SK-N-SH (cell line): ENCODE results near the gene SRRT. TPM values are rescaled to one million over a fixed set of nuclear protein-coding genes. Genes with fewer than 3 reads are reported as not detected.

Experiments
- CTCF ChIA-PET: fragments of 300-600, 350-600 bp; formaldehyde crosslinking; extraction: SDS; loops from one replicate; lab custom pipeline; 2021; lab: Yijun Ruan, JAX
- POLR2A ChIA-PET: fragments of 350-600 bp; sonication (Branson Sonifier 250); formaldehyde crosslinking; extraction: SDS; loops from one replicate; lab custom pipeline; 2020; ENCODE audit warnings: antibody characterized with exemption, inconsistent platforms; lab: Yijun Ruan, JAX
- DNase-seq: peaks from one replicate; pipeline ENCODE4 v3.0.0; 2012
- H2AFZ ChIP-seq: fragments of 200-600 bp; sonication (generic); 2 replicates; pipeline ENCODE4 v1.8.1; 2016; ENCODE audit warnings: antibody characterized with exemption, mild to moderate bottlenecking, low read depth
- H3F3A ChIP-seq: fragments of 200-600 bp; sonication (generic); replicated peaks from 2 replicates; pipeline ENCODE3; 2016; ENCODE audit warnings: antibody characterized with exemption, mild to moderate bottlenecking; ENCODE audit not compliant: insufficient read depth
- H3K27ac ChIP-seq, 2 experiments: fragments of 200-500 bp in 1 of 2; fragments of 200-600 bp in 1 of 2; sonication (Bioruptor generic) in 1 of 2; sonication (generic), shearing (Covaris generic) in 1 of 2; 2 replicates each; pipeline versions ENCODE4 v1.5.1 to v1.6.1; 2014 to 2016; ENCODE audit warnings: low read depth in 2 of 2, inconsistent platforms in 1 of 2, low read length in 1 of 2, mild to moderate bottlenecking in 1 of 2, mixed read lengths in 1 of 2
- H3K27me3 ChIP-seq: fragments of 200-600 bp; sonication (generic), shearing (Covaris generic); 2 replicates; pipeline ENCODE4 v1.6.1; 2016; ENCODE audit warnings: mixed run types; ENCODE audit not compliant: insufficient read depth
- H3K36me3 ChIP-seq, 2 experiments: fragments of 200-500 bp in 1 of 2; fragments of 200-600 bp in 1 of 2; sonication (Bioruptor generic) in 1 of 2; sonication (generic) in 1 of 2; replicated peaks in 1 of 2; 2 replicates each; pipeline versions ENCODE3 to v1.5.1; 2014 to 2016; ENCODE audit warnings: low read length in 1 of 2, mild to moderate bottlenecking in 1 of 2; ENCODE audit not compliant: insufficient read depth in 2 of 2, control insufficient read depth in 1 of 2
- H3K4me1 ChIP-seq, 2 experiments: fragments of 200-500 bp in 1 of 2; fragments of 200-600 bp in 1 of 2; sonication (Bioruptor generic) in 1 of 2; sonication (generic), shearing (Covaris generic) in 1 of 2; 2 replicates each; pipeline versions ENCODE4 v1.5.1 to v1.6.1; 2014 to 2016; ENCODE audit warnings: low read depth in 1 of 2, low read length in 1 of 2, mixed run types in 1 of 2; ENCODE audit not compliant: insufficient read depth in 2 of 2, control insufficient read depth in 1 of 2
- H3K4me2 ChIP-seq: fragments of 200-600 bp; sonication (generic), shearing (Covaris generic); 2 replicates; pipeline ENCODE4 v1.6.1; 2017; ENCODE audit warnings: mixed run types
- H3K4me3 ChIP-seq, 2 experiments: fragments of 200-500 bp in 1 of 2; fragments of 200-600 bp in 1 of 2; sonication (Bioruptor generic) in 1 of 2; sonication (generic), shearing (Covaris generic) in 1 of 2; 2 replicates each; pipeline versions ENCODE4 v1.5.1 to v1.8.1; 2014 to 2016; ENCODE audit warnings: low read depth in 2 of 2, inconsistent platforms in 1 of 2, low read length in 1 of 2, mild to moderate bottlenecking in 1 of 2, mixed read lengths in 1 of 2, moderate library complexity in 1 of 2
- H3K79me2 ChIP-seq: fragments of 200-600 bp; sonication (generic); 2 replicates; pipeline ENCODE4 v1.8.1; 2017; ENCODE audit warnings: mild to moderate bottlenecking; ENCODE audit not compliant: insufficient read depth
- H3K9ac ChIP-seq: fragments of 200-600 bp; sonication (generic); 2 replicates; pipeline ENCODE4 v1.6.1; 2017; ENCODE audit warnings: mixed run types
- H3K9me2 ChIP-seq: fragments of 200-600 bp; sonication (generic); 2 replicates; pipeline ENCODE4 v1.6.1; 2017; ENCODE audit warnings: mixed run types
- H3K9me3 ChIP-seq: fragments of 200-600 bp; sonication (generic); 2 replicates; pipeline ENCODE4 v1.6.1; 2017; ENCODE audit warnings: mixed run types, mild to moderate bottlenecking, moderate library complexity
- H4K20me1 ChIP-seq: fragments of 200-600 bp; sonication (generic); 2 replicates; pipeline ENCODE4 v1.6.1; 2017; ENCODE audit warnings: mild to moderate bottlenecking, mixed run types; ENCODE audit not compliant: insufficient read depth
- CHD2 ChIP-seq: fragments of 150-350 bp; IDR thresholded peaks from 2 replicates; pipeline ENCODE4 v1.6.1; 2018; ENCODE audit warnings: low read length; ENCODE audit not compliant: partially characterized antibody
- EP300 ChIP-seq, 2 experiments: IDR thresholded peaks; 2 replicates each; pipeline versions ENCODE4 v1.4.0 to v1.6.1; 2012; ENCODE audit warnings: borderline replicate concordance in 1 of 2, low read depth in 1 of 2, low read length in 1 of 2
- EZH2phosphoT487 ChIP-seq: fragments of 200-600 bp; sonication (generic); IDR thresholded peaks from 2 replicates; pipeline ENCODE4 v1.6.1; 2017; ENCODE audit warnings: low read depth, mixed run types, mild to moderate bottlenecking, antibody characterized with exemption, moderate library complexity, borderline replicate concordance
- FOSL2 ChIP-seq: IDR thresholded peaks from 2 replicates; pipeline ENCODE4 v1.4.0; 2012; ENCODE audit warnings: low read depth, mild to moderate bottlenecking, moderate library complexity, borderline replicate concordance
- FOXJ3 ChIP-seq: sonication (generic); formaldehyde crosslinking; IDR thresholded peaks from 2 replicates; pipeline ENCODE4 v1.5.1; 2020; ENCODE audit warnings: mild to moderate bottlenecking, missing genetic modification reagents
- FOXM1 ChIP-seq: IDR thresholded peaks from 2 replicates; pipeline ENCODE4 v1.4.0; 2012; ENCODE audit warnings: low read depth, mild to moderate bottlenecking
- JUND ChIP-seq: IDR thresholded peaks from 2 replicates; pipeline ENCODE4 v1.4.0; 2012
- MEF2A ChIP-seq: IDR thresholded peaks from 2 replicates; pipeline ENCODE4 v1.4.0; 2012; ENCODE audit warnings: low read depth, borderline replicate concordance
- MXI1 ChIP-seq: IDR thresholded peaks from 2 replicates; pipeline ENCODE4 v1.6.1; 2012; ENCODE audit warnings: mild to moderate bottlenecking, low read depth, low read length, improper control_type of control experiment
- NFIC ChIP-seq: IDR thresholded peaks from 2 replicates; pipeline ENCODE4 v1.4.0; 2012; ENCODE audit warnings: borderline replicate concordance
- NRF1 ChIP-seq: IDR thresholded peaks from 2 replicates; pipeline ENCODE4 v1.6.1; 2012; ENCODE audit warnings: low read depth, mild to moderate bottlenecking, low read length
- POLR2AphosphoS5 ChIP-seq: IDR thresholded peaks from 2 replicates; pipeline ENCODE4 v1.6.1; 2012; ENCODE audit warnings: low read depth, low read length
- RXRA ChIP-seq: IDR thresholded peaks from 2 replicates; pipeline ENCODE4 v1.4.0; 2012; ENCODE audit warnings: low read depth, mild to moderate bottlenecking, borderline replicate concordance
- TEAD4 ChIP-seq: IDR thresholded peaks from 2 replicates; pipeline ENCODE4 v1.4.0; 2012; ENCODE audit warnings: mild to moderate bottlenecking, borderline replicate concordance; ENCODE audit not compliant: insufficient read depth
- USF1 ChIP-seq: IDR thresholded peaks from 2 replicates; pipeline ENCODE4 v1.4.0; 2012; ENCODE audit warnings: low read depth, borderline replicate concordance
- ZBTB33 ChIP-seq: IDR thresholded peaks from 2 replicates; pipeline ENCODE4 v1.4.0; 2012; ENCODE audit warnings: low read depth, borderline replicate concordance
- WGBS: methylation state at CpG from one replicate; pipeline ENCODE4 v1.1.6; 2017; ENCODE audit warnings: low lambda C conversion rate; 5-methylcytosine and 5-hydroxymethylcytosine counted together
- polyA plus RNA-seq, 3 experiments: library from polyadenylated mRNA; depleted of rRNA; stranded (reverse); fragments of >200 nt; gene quantifications; 2 replicates each; pipeline ENCODE4 v1.2.3, GENCODE V29; 2012
- TF ChIP-seq, protein P1 (sequence below): fragments of 200-600 bp; sonication (generic); IDR thresholded peaks from 2 replicates; pipeline ENCODE4 v1.6.1; 2017; ENCODE audit warnings: antibody characterized with exemption, mild to moderate bottlenecking, moderate library complexity
- TF ChIP-seq, protein P2 (sequence below): IDR thresholded peaks from 2 replicates; pipeline ENCODE4 v1.6.1; 2012; ENCODE audit warnings: mild to moderate bottlenecking, low read depth, low read length, moderate library complexity
- TF ChIP-seq, protein P3 (sequence below): fragments of 150-350 bp; IDR thresholded peaks from 2 replicates; pipeline ENCODE4 v1.6.1; 2016; ENCODE audit warnings: mild to moderate bottlenecking, low read depth, low read length

SRRT gene
- polyA plus RNA-seq, 1 of the 3 experiments (the other 2 are of a cell fraction), result 92.7 TPM

DNA sequence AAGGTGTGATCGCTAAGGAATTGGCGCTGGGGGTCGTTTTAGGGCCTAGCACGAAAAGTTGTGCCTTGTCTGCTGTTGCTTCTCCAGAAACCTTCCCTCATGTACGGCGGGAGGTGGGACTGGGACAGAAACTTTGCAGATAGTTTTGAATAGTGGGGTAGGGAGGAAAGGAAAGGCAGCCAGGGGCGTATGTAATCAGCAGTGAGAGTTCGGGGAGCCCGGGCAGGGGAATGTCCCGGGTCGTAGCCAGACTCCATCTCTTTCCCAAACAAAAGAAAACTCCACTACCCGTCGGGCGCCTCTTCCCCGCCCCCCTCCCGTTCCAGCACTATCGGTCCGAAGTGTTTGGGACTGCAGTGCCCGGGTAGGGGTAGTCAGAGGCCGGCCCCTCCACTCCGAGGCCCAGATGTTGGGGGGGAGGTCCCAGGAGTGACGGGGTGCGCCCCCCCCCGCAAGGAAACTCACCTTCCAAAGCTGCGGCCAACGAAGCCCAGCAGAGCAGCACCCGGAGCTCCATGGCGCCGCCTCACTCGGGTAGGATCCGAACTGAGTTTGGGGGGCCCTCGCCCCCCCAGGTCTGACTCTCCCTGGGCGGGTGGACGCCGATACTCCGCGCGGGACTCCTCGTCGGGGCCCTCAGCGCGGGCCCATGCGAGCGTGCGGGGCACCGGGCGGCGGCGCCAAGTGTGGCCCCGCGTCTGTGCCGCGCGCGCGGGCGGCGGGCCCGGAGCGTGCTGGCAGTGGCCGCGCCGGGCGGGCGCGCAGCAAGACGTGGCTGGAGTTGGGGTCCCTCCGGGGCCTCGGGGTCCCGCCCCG lies 48.2 kb upstream of the SRRT start:
- Histone ChIP-seq H3K9me3 (no peaks in the 10 kb centered on the region), H3F3A (peaks cover 5% of the 10 kb centered on the region), H3K9me2 (no peaks in the 10 kb centered on the region), H3K4me1 (peaks cover 6 to 22% of the 10 kb centered on the region in 2 experiments; a peak in 2 of 4 replicates), H2AFZ (peak overlapping the region; percentile 87; the same call in 1 of the 2 replicates), H3K27ac (peak overlapping the region in 1 of 2 experiments; percentile 17; a peak in 1 of 4 replicates), H3K79me2 (peaks cover 30% of the 10 kb centered on the region), H3K9ac (peak overlapping the region; percentile 83), H3K27me3 (no peaks in the 10 kb centered on the region), H3K4me3 (peak overlapping the region; percentile 65 to 78), H3K36me3 (peaks cover 8 to 16% of the 10 kb centered on the region in 2 experiments), H3K4me2 (peak overlapping the region; percentile 95), H4K20me1 (peaks cover 22% of the 10 kb centered on the region)
- TF ChIP-seq MXI1 (no peak), MEF2A (no peak), TEAD4 (no peak), FOSL2 (no peak), USF1 (no peak), EZH2phosphoT487 (no peak), NRF1 (no peak), NFIC (no peak), RXRA (no peak), ZBTB33 (no peak), POLR2AphosphoS5 (no peak), FOXJ3 (no peak), CHD2 (no peak), JUND (no peak), FOXM1 (no peak), EP300 (IDR thresholded peaks at IDR 0.05; ENCODE audit: borderline replicate concordance in 1 of 2, low read depth in 1 of 2, low read length in 1 of 2) (no peak)
- TF ChIP-seq, protein P1, sequence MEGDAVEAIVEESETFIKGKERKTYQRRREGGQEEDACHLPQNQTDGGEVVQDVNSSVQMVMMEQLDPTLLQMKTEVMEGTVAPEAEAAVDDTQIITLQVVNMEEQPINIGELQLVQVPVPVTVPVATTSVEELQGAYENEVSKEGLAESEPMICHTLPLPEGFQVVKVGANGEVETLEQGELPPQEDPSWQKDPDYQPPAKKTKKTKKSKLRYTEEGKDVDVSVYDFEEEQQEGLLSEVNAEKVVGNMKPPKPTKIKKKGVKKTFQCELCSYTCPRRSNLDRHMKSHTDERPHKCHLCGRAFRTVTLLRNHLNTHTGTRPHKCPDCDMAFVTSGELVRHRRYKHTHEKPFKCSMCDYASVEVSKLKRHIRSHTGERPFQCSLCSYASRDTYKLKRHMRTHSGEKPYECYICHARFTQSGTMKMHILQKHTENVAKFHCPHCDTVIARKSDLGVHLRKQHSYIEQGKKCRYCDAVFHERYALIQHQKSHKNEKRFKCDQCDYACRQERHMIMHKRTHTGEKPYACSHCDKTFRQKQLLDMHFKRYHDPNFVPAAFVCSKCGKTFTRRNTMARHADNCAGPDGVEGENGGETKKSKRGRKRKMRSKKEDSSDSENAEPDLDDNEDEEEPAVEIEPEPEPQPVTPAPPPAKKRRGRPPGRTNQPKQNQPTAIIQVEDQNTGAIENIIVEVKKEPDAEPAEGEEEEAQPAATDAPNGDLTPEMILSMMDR, result no peak
- TF ChIP-seq, protein P2, sequence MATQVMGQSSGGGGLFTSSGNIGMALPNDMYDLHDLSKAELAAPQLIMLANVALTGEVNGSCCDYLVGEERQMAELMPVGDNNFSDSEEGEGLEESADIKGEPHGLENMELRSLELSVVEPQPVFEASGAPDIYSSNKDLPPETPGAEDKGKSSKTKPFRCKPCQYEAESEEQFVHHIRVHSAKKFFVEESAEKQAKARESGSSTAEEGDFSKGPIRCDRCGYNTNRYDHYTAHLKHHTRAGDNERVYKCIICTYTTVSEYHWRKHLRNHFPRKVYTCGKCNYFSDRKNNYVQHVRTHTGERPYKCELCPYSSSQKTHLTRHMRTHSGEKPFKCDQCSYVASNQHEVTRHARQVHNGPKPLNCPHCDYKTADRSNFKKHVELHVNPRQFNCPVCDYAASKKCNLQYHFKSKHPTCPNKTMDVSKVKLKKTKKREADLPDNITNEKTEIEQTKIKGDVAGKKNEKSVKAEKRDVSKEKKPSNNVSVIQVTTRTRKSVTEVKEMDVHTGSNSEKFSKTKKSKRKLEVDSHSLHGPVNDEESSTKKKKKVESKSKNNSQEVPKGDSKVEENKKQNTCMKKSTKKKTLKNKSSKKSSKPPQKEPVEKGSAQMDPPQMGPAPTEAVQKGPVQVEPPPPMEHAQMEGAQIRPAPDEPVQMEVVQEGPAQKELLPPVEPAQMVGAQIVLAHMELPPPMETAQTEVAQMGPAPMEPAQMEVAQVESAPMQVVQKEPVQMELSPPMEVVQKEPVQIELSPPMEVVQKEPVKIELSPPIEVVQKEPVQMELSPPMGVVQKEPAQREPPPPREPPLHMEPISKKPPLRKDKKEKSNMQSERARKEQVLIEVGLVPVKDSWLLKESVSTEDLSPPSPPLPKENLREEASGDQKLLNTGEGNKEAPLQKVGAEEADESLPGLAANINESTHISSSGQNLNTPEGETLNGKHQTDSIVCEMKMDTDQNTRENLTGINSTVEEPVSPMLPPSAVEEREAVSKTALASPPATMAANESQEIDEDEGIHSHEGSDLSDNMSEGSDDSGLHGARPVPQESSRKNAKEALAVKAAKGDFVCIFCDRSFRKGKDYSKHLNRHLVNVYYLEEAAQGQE, result no peak
- TF ChIP-seq, protein P3, sequence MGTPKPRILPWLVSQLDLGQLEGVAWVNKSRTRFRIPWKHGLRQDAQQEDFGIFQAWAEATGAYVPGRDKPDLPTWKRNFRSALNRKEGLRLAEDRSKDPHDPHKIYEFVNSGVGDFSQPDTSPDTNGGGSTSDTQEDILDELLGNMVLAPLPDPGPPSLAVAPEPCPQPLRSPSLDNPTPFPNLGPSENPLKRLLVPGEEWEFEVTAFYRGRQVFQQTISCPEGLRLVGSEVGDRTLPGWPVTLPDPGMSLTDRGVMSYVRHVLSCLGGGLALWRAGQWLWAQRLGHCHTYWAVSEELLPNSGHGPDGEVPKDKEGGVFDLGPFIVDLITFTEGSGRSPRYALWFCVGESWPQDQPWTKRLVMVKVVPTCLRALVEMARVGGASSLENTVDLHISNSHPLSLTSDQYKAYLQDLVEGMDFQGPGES, result no peak
- WGBS, result 15% methylated on average over 36 of the region's 71 CpGs
- POLR2A ChIA-PET, result interaction anchor here (0.6 to 1.8 kb wide), 3 partner anchors 25 to 135 kb away, joined by 3 to 6 read pairs (median 4); partner anchors contain the start of genes SLC12A9 and SRRT
- DNase-seq, result no peak
- CTCF ChIA-PET, result interaction anchor here (0.6 to 17.1 kb wide), 18 partner anchors 8 to 214 kb away, joined by 3 to 220 read pairs (median 6); partner anchors contain the start of genes EPO, MOSPD3, POP7 and SLC12A9
